ENCODE results near the gene LARP4B.

The LARP4B gene

GRCh38 chr10:767794-768193 lies 163.7 kb downstream of the LARP4B start:
- DNase-seq (ENCODE audit: low spot score): no peak

- no peak for DNase-seq (ENCODE audit: low spot score)
These were observed 164.3 kb downstream of the LARP4B start for GRCh38 chr10:767211-767610.

- DNase-seq (ENCODE audit: low spot score): no peak
These were observed 170.1 kb downstream of the LARP4B start for GRCh38 chr10:761376-761775.

- DNase-seq (ENCODE audit: low spot score): no peak
These were observed 170.9 kb downstream of the LARP4B start for GRCh38 chr10:760622-761021.

DNA sequence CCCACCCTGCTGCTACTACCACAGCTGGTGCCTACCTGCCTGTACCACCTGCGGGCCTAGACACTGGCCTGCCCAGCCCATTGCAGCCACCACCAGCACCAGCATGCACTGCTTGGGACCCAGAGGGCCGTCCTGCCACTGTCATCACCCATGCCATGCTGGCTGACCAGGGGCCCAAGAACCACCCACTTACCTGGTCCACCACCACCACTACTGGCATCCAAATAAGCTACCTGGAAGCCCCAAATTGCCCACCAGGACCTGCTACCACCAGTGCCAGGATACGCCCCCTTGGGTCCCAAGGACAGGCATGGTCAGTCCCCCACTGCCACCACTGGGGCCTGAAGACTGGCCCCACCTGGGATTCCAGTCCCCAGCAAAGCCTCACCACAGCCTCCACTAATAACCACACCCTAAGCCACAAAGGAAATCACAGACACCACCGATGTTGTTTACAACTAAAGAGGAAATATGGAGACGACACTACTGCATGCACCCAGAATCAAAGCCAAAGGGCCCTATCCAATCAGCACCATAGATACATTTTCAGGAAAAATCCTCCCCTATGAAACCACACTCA lies 171.5 kb downstream of the LARP4B start:
- no peak for DNase-seq (ENCODE audit: low spot score)
